DND-41 (cell line): ENCODE measurements around the gene GFY.

Source experiments
- CTCF ChIP-seq: IDR thresholded peaks from 2 replicates; pipeline ENCODE4 v1.5.1; 2012; ENCODE audit warnings: borderline replicate concordance, low read length, moderate library complexity, mild to moderate bottlenecking; ENCODE audit not compliant: poor library complexity, severe bottlenecking; ENCODE audit errors: extremely low read depth
- EZH2 ChIP-seq: IDR thresholded peaks from 3 replicates; pipeline ENCODE4 v1.6.1; 2012; ENCODE audit warnings: borderline replicate concordance, low read depth, mild to moderate bottlenecking, moderate library complexity, low read length, inconsistent platforms; ENCODE audit not compliant: severe bottlenecking

GRCh38 chr19:49408816-49409440 is 16.3 kb upstream of the GFY start:
- TF ChIP-seq CTCF: no peak
- TF ChIP-seq EZH2: no peak
